Measurements from ENCODE around the gene FGF1.

FGF1 gene

GRCh38 chr5:142571371-142571770, 114.5 kb downstream of the FGF1 start:
- no peak for DNase-seq

GRCh38 chr5:142569905-142570304, 116.0 kb downstream of the FGF1 start:
- DNase-seq, result no peak

- DNase-seq, result no peak
Observed at GRCh38 chr5:142568996-142569335, 116.9 kb downstream of the FGF1 start.

- no peak for DNase-seq
Observed at GRCh38 chr5:142568283-142568995, 117.5 kb downstream of the FGF1 start.

GRCh38 chr5:142561486-142562097, 124.3 kb downstream of the FGF1 start:
- DNase-seq, result no peak

- no peak for DNase-seq
Observed at GRCh38 chr5:142561029-142561428, 124.9 kb downstream of the FGF1 start.

- DNase-seq, result no peak
Observed at GRCh38 chr5:142552107-142552506, 133.8 kb downstream of the FGF1 start.

GRCh38 chr5:142551338-142552067, 134.4 kb downstream of the FGF1 start:
- no peak for DNase-seq

GRCh38 chr5:142550471-142550870, 135.4 kb downstream of the FGF1 start:
- no peak for DNase-seq

- DNase-seq, result no peak
Observed at GRCh38 chr5:142549834-142550233, 136.1 kb downstream of the FGF1 start.

GRCh38 chr5:142548739-142549275, 137.1 kb downstream of the FGF1 start:
- peak; percentile 27 for DNase-seq

- no peak for DNase-seq
Observed at GRCh38 chr5:142547445-142548380, 138.2 kb downstream of the FGF1 start.

- no peak for DNase-seq
Observed at GRCh38 chr5:142545650-142546322, 140.1 kb downstream of the FGF1 start.

- no peak for DNase-seq
Observed at GRCh38 chr5:142544946-142545649, 140.8 kb downstream of the FGF1 start.

- DNase-seq, result no peak
Observed at GRCh38 chr5:142544071-142544753, 141.7 kb downstream of the FGF1 start.

- no peak for DNase-seq
Observed at GRCh38 chr5:142542906-142543305, 143.0 kb downstream of the FGF1 start.
